ENCODE measurements around the gene POLE4.

Gene POLE4

DNA sequence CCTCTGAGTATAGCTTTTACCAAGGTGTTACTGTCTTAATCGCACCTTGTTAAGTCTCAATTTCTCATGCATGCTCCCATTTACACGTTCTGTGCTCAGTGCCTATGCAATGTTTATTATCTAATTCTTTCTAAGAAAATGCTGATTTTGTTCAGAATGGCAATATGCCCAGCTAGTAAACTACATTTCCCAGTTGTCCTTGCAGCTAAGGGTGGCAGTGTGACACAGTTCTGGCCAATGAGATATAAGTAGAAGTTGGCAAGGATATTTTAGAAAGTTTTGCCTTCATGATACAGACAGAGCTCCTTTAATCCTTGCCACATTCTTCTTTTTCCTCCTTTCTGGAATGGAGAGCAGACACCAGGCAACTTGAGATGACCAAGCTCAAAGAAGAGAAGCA, 45.3 kb downstream of the POLE4 start:
- no peak for DNase-seq (ENCODE audit: low spot score in 2 of 2)
- Mint-ChIP-seq H3K4me3 (no peak overlapping the region), H3K4me1 (no peaks in the 10 kb centered on the region), H3K27ac (no peak overlapping the region), H3K9me3 (no peaks in the 10 kb centered on the region), H3K36me3 (no peaks in the 10 kb centered on the region)
- no peak for ATAC-seq

DNA sequence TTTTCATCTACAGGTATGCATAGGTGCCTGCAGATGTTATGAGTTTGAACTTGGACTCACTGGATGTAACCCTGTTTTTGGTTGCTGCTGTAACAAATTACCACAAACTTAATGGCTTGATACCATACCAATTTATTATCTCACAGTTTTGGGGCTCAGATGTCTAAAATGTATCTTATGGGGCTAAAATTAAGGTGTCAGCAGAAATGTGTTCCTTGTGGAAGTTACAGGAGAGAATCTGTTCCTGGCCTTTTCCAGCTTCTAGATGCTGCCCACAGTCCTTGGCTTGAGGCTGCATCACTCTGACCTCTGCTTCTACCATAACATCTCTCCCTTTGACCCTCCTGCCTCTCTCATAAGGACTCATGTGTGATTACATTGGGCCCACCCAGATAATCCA, 47.6 kb downstream of the POLE4 start:
- H3K4me1 Mint-ChIP-seq, result no peaks in the 10 kb centered on the region
- no peak overlapping the region for H3K27ac Mint-ChIP-seq
- H3K36me3 Mint-ChIP-seq, result no peaks in the 10 kb centered on the region
- no peak for ATAC-seq
- DNase-seq (ENCODE audit: low spot score in 2 of 2), result no peak
- no peaks in the 10 kb centered on the region for H3K9me3 Mint-ChIP-seq
- H3K4me3 Mint-ChIP-seq, result no peak overlapping the region

DNA sequence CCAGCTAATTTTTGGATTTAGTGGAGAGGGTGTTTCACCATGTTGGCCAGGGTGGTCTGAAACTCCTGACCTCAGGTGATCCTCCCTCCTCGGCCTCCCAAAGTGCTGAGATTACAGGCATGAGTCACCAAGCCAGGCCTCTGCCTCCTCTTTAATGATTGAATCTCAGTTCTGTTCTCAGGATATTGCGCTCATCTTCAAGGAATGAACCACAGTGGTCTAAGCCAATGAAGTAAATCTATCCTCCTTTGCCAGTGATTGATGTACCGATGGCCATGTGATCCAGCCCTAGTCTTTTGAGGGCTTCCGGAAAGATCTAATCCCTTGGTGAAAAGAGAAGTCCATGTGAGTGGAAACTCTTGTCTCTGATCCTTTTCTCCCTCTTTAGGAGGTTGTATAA, 48.6 kb downstream of the POLE4 start:
- Mint-ChIP-seq H3K4me3 (no peak overlapping the region), H3K27ac (no peak overlapping the region), H3K9me3 (no peaks in the 10 kb centered on the region), H3K36me3 (no peaks in the 10 kb centered on the region), H3K4me1 (no peaks in the 10 kb centered on the region)
- ATAC-seq (no peak), DNase-seq (ENCODE audit: low spot score in 2 of 2) (no peak)

DNA sequence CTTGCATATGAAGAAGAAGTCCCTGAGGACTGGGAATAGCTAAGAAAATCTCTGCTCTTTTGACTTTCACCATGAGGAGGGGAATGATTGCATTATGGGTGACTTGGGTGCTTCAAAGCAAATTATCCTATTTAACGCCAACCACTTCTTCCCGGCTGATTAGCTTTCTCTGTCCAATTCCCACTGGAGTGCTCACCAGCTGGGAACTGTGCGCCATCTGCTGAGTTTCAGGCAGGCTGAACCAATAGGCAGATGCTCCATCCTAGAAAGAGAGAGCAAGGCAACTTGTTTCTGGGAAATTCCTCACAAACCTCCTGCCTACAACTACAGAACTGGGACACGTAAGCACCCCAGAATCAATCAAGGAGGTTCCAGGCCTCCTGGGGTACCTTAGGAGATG, 49.4 kb downstream of the POLE4 start:
- no peaks in the 10 kb centered on the region for H3K9me3 Mint-ChIP-seq
- no peak overlapping the region for H3K4me3 Mint-ChIP-seq
- no peak overlapping the region for H3K27ac Mint-ChIP-seq
- no peaks in the 10 kb centered on the region for H3K36me3 Mint-ChIP-seq
- DNase-seq (ENCODE audit: low spot score in 2 of 2) (no peak), ATAC-seq (no peak)
- H3K4me1 Mint-ChIP-seq, result no peaks in the 10 kb centered on the region

DNA sequence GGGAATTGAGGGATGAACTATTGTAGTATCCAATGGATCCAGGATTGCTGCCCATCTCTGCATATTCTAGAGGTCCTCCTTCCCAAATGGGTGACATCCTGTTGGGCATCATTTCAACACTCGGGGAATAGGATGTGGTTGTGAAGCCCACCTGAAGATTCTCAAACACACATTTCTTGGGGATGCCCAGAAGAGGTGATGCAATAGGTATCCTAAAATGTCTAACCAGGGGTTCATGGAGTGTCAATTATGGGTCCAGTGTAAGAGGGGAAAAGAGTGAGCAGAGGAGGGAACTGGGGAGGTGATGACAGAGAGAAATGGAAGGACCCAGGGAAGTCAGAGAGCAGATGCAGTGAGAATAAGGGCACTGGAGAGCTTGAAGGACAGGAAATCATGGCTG, 52.1 kb downstream of the POLE4 start:
- Mint-ChIP-seq H3K4me1 (no peaks in the 10 kb centered on the region), H3K9me3 (peaks cover 5% of the 10 kb centered on the region), H3K27ac (no peak overlapping the region), H3K36me3 (no peaks in the 10 kb centered on the region), H3K4me3 (no peak overlapping the region)
- ATAC-seq, result no peak
- no peak for DNase-seq (ENCODE audit: low spot score in 2 of 2)

DNA sequence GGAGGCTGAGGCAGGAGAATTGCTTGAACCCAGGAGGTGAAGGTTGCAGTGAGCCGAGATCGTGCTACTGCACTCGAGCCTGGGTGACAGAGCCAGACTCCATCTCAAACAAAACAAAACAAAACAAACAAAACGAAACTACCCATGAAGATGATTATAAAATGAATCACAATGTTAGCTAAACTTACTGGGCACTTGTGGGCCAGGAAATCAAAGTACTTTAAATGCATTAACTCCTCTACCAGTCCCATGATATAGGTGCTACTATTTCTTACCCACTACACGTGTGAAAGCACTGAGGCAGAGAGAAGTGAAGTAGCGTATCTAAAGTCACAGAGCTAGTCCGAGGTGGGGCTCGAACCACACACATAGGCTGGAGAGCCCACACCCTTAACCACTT, 53.6 kb downstream of the POLE4 start:
- Mint-ChIP-seq H3K9me3 (peaks cover 5% of the 10 kb centered on the region), H3K36me3 (no peaks in the 10 kb centered on the region)

DNA sequence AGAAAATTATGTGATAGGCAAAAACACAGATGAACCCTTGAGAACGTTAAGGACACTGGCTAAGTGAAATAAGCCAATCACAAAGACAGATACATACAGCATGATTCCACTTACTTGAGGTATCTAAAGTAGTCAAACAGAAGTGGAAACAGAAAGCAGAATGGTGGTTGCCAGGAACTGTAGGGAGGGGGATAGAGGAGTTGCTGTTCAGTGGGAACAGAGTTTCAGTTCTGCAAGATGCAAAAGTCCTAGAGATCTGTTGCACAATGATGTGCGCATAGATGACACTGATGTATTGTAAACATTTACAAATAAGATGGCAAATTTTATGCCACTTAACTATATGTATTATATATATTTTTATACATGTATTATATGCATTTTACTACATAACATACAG, 59.7 kb downstream of the POLE4 start:
- no peaks in the 10 kb centered on the region for H3K4me1 Mint-ChIP-seq
- no peak overlapping the region for H3K27ac Mint-ChIP-seq
- DNase-seq (ENCODE audit: low spot score in 2 of 2) (no peak), ATAC-seq (no peak)
- H3K4me3 Mint-ChIP-seq, result no peak overlapping the region
- no peaks in the 10 kb centered on the region for H3K36me3 Mint-ChIP-seq
- peaks cover 5% of the 10 kb centered on the region for H3K9me3 Mint-ChIP-seq

More for the DNA sequence above, 53.6 kb downstream of the POLE4 start:
- ATAC-seq (no peak), DNase-seq (ENCODE audit: low spot score in 2 of 2) (no peak)
- no peak overlapping the region for H3K4me3 Mint-ChIP-seq
- no peak overlapping the region for H3K27ac Mint-ChIP-seq
- H3K4me1 Mint-ChIP-seq, result no peaks in the 10 kb centered on the region

Measured in stimulated activated effector memory CD8-positive, alpha-beta T cell treated with anti-CD3 and anti-CD28 coated beads, Interleukin-12 subunit alpha, Interleukin-12 subunit beta, amount 100 ng/mL, for 72 hours (primary cell).